IMR-90 (cell line): ENCODE data around the gene TBC1D4. TPM values are rescaled to one million over a fixed set of nuclear protein-coding genes. Genes with fewer than 3 reads are reported as not detected.

Experiments used
- ATAC-seq: fragments of 200-7000 bp; cut with Tn5 transposase; 2 replicates; pipeline ENCODE4 v1.9.1; 2020; ENCODE audit warnings: low read depth, mild to moderate bottlenecking, moderate library complexity
- BruUV-seq: library from RNA; stranded (reverse); fragments of 400-500 nt; replicated peaks from 2 replicates; lab custom pipeline; 2021; lab: Mats Ljungman, UMichigan
- CTCF ChIA-PET: fragments of 300-600 bp; formaldehyde crosslinking; extraction: SDS; loops from one replicate; lab custom pipeline; 2021; ENCODE audit warnings: antibody characterized with exemption; lab: Yijun Ruan, JAX
- POLR2A ChIA-PET: fragments of 300-600 bp; sonication (Branson Sonifier 250); formaldehyde crosslinking; loops from one replicate; lab custom pipeline; 2022; ENCODE audit warnings: antibody characterized with exemption; ENCODE audit not compliant: unreplicated experiment; lab: Charles Lee
- DNase-seq: peaks from one replicate; pipeline ENCODE4 v3.0.0; 2013
- H2AFZ ChIP-seq: replicated peaks from 2 replicates; pipeline ENCODE3; 2013; ENCODE audit warnings: low read length, mild to moderate bottlenecking; ENCODE audit not compliant: poor library complexity
- H2AK5ac ChIP-seq: 2 replicates; pipeline ENCODE4 v1.6.1; 2013; ENCODE audit warnings: low read depth, low read length, inconsistent platforms
- H2AK9ac ChIP-seq: replicated peaks from 2 replicates; pipeline ENCODE3; 2013; ENCODE audit warnings: mild to moderate bottlenecking, low read depth, low read length, moderate library complexity; ENCODE audit not compliant: poor library complexity
- H2BK120ac ChIP-seq: 2 replicates; pipeline ENCODE4 v1.6.1; 2013; ENCODE audit warnings: low read depth, low read length, inconsistent platforms
- H2BK15ac ChIP-seq: 3 replicates; pipeline ENCODE4 v1.6.1; 2013; ENCODE audit warnings: low read depth, low read length, inconsistent platforms
- H2BK20ac ChIP-seq: 2 replicates; pipeline ENCODE4 v1.6.1; 2013; ENCODE audit warnings: low read depth, mild to moderate bottlenecking, inconsistent platforms, low read length, moderate library complexity
- H2BK5ac ChIP-seq: 2 replicates; pipeline ENCODE4 v1.6.1; 2013; ENCODE audit warnings: mild to moderate bottlenecking, low read depth, low read length, inconsistent platforms; ENCODE audit not compliant: poor library complexity, severe bottlenecking
- H3K14ac ChIP-seq: replicated peaks from 2 replicates; pipeline ENCODE4 v1.6.1; 2013; ENCODE audit warnings: low read depth, low read length, inconsistent platforms
- H3K18ac ChIP-seq: 2 replicates; pipeline ENCODE4 v1.6.1; 2013; ENCODE audit warnings: low read depth, low read length, control low read depth
- H3K23ac ChIP-seq: 2 replicates; pipeline ENCODE4 v1.6.1; 2013; ENCODE audit warnings: low read depth, low read length, inconsistent platforms
- H3K27ac ChIP-seq: 2 replicates; pipeline ENCODE4 v1.5.1; 2013; ENCODE audit warnings: mild to moderate bottlenecking, control low read depth, low read length; ENCODE audit not compliant: insufficient read depth
- H3K27me3 ChIP-seq: 2 replicates; pipeline ENCODE4 v1.6.1; 2013; ENCODE audit warnings: low read length; ENCODE audit not compliant: control insufficient read depth, insufficient read depth
- H3K36me3 ChIP-seq: 2 replicates; pipeline ENCODE4 v1.6.1; 2013; ENCODE audit warnings: low read length, mixed read lengths; ENCODE audit not compliant: control insufficient read depth, insufficient read depth
- H3K4ac ChIP-seq: 2 replicates; pipeline ENCODE4 v1.6.1; 2013; ENCODE audit warnings: low read depth, low read length, inconsistent platforms
- H3K4me1 ChIP-seq: 2 replicates; pipeline ENCODE4 v1.6.1; 2013; ENCODE audit warnings: low read length, mixed read lengths; ENCODE audit not compliant: control insufficient read depth, insufficient read depth
- H3K4me2 ChIP-seq: 2 replicates; pipeline ENCODE4 v1.6.1; 2013; ENCODE audit warnings: low read depth, mild to moderate bottlenecking, control low read depth, low read length, moderate library complexity
- H3K4me3 ChIP-seq: 2 replicates; pipeline ENCODE4 v1.5.1; 2013; ENCODE audit warnings: low read depth, mild to moderate bottlenecking, control low read depth, low read length, moderate library complexity; ENCODE audit not compliant: insufficient read depth
- H3K56ac ChIP-seq: 2 replicates; pipeline ENCODE4 v1.6.1; 2013; ENCODE audit warnings: low read length, inconsistent platforms; ENCODE audit not compliant: insufficient read depth; ENCODE audit errors: extremely low read depth
- H3K79me1 ChIP-seq, 2 experiments: 2 replicates each; pipeline ENCODE4 v1.6.1; 2013; ENCODE audit warnings: low read length in 2 of 2, inconsistent platforms in 1 of 2, low read depth in 1 of 2
- H3K9ac ChIP-seq: 2 replicates; pipeline ENCODE4 v1.6.1; 2013; ENCODE audit warnings: low read depth, low read length, control low read depth
- H3K9me1 ChIP-seq: 2 replicates; pipeline ENCODE4 v1.6.1; 2013; ENCODE audit warnings: low read length, inconsistent platforms; ENCODE audit not compliant: insufficient read depth
- H3K9me3 ChIP-seq: 2 replicates; pipeline ENCODE4 v1.6.1; 2013; ENCODE audit warnings: low read length; ENCODE audit not compliant: control insufficient read depth, insufficient read depth
- H4K20me1 ChIP-seq: 2 replicates; pipeline ENCODE4 v1.6.1; 2013; ENCODE audit warnings: low read length, inconsistent platforms; ENCODE audit not compliant: insufficient read depth
- H4K5ac ChIP-seq: 2 replicates; pipeline ENCODE4 v1.6.1; 2013; ENCODE audit warnings: mild to moderate bottlenecking, low read depth, low read length, control low read depth
- H4K8ac ChIP-seq, 2 experiments: 2 replicates each; pipeline ENCODE4 v1.6.1; 2013; ENCODE audit warnings: low read depth in 2 of 2, low read length in 2 of 2, control low read depth in 1 of 2, inconsistent platforms in 1 of 2
- H4K91ac ChIP-seq: 2 replicates; pipeline ENCODE4 v1.6.1; 2013; ENCODE audit warnings: low read depth, low read length, inconsistent platforms; ENCODE audit not compliant: insufficient read depth
- CEBPB ChIP-seq: IDR thresholded peaks from 2 replicates; pipeline ENCODE4 v1.6.1; 2012; ENCODE audit warnings: low read depth, low read length, improper control_type of control experiment
- RFX5 ChIP-seq: IDR thresholded peaks from 2 replicates; pipeline ENCODE4 v1.8.0; 2012; ENCODE audit warnings: low read depth, mild to moderate bottlenecking, low read length, moderate library complexity
- WGBS, 2 experiments: methylation state at CpG; one replicate each; pipeline versions ENCODE4 v1.1.5 to v1.1.7; 2013; ENCODE audit warnings: missing lambda C conversion rate in 2 of 2; ENCODE audit not compliant: insufficient read length in 1 of 2; ENCODE audit errors: extremely low coverage in 2 of 2; 5-methylcytosine and 5-hydroxymethylcytosine counted together
- dilution Hi-C: fragments of 300-500 bp; cut with HindIII; formaldehyde crosslinking; loops from one replicate; pipeline ENCODE4 v1.14.3; 2018; ENCODE audit warnings: low sequenced_read_pairs; ENCODE audit not compliant: unreplicated experiment
- in situ Hi-C: fragments of 300-500 bp; cut with MboI; formaldehyde crosslinking; loops from 3 replicates; pipeline ENCODE4 v1.14.3; 2019; ENCODE audit warnings: low sequenced_read_pairs, inconsistent platforms, mixed read lengths
- intact Hi-C: fragments of 100-400 bp; cut with micrococcal nuclease; formaldehyde crosslinking; loops from 2 replicates; pipeline ENCODE4 v1.10.0; 2022
- polyA plus RNA-seq, 3 experiments: library from polyadenylated mRNA; depleted of rRNA; stranded (reverse); fragments of >200 nt; gene quantifications; 2 replicates each; pipeline ENCODE4 v1.2.3, GENCODE V29; 2012; ENCODE audit warnings: low replicate concordance in 1 of 3
- total RNA-seq: library from RNA; depleted of rRNA; stranded (reverse); fragments of >200 nt; gene quantifications from 2 replicates; pipeline ENCODE4 v1.2.3, GENCODE V29; 2012

Gene TBC1D4
- total and polyA plus RNA-seq, 2 of the 4 experiments (the other 2 are of a cell fraction), result 7.5 to 22.8 TPM

DNA sequence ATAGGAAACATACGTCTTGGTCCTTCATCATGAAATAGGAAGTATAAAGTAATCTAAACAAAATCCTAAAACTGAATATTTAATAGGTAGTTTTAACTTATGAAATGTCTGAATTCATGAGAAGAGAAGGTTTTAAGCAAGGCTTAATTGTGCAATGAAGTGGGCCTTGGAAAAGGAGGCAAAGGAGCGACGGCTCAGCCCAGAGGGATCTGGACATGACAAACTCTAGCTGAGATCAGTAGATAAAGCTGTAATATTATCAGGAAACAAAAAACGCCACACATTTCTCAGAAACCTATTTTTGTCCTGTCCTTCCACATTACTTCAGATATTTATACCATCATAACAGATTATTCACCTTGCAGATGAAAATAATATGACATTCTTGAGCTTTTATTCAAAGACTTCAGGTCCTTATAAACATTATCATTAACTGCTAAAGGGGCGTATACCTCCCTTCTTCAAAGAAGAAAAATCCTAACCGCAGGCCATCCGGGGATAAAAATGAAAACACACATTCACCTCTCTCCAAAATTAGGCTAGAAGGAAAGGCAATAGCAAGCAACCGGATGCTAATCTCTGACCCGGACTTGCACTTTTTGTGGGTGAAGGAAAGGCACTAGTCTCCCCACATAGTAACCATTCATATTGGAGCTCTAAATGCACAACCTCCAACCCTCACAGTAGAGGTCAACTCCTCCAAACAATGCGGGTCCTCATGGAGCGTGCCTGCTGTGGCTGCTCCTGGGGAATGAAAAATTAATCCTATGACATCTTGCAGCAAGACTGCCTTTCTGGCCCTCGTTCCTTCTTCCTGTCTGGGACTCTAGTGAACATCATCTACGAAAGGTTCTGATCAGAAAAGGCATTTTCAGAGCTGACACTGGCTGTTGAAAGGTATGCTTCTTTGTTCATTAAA, 108.8 kb downstream of the TBC1D4 start:
- no peak overlapping the region for H4K5ac ChIP-seq
- intact Hi-C loops, result loop anchor here (1.0 to 10.0 kb wide), 3 partner anchors 72 to 176 kb away; partner anchors contain the start of genes TBC1D4 and UCHL3
- H2BK5ac ChIP-seq, result no peak overlapping the region
- H3K9me1 ChIP-seq, result peaks cover 4% of the 10 kb centered on the region
- no peaks in the 10 kb centered on the region for H3K9me3 ChIP-seq
- dilution Hi-C loops, result no loop called here
- H3K4me3 ChIP-seq, result no peak overlapping the region
- no peak overlapping the region for H4K91ac ChIP-seq
- peaks cover 0 to 6% of the 10 kb centered on the region in 2 experiments; a peak in 2 of 4 replicates for H3K79me1 ChIP-seq
- no peak overlapping the region for H3K14ac ChIP-seq
- no peaks in the 10 kb centered on the region for H3K36me3 ChIP-seq
- ATAC-seq (no peak), DNase-seq (no peak)
- no peak overlapping the region for H2AK9ac ChIP-seq
- no peak overlapping the region for H3K18ac ChIP-seq
- H2BK20ac ChIP-seq, result no peak overlapping the region
- ChIA-PET POLR2A (no interaction called here), CTCF (interaction anchor here (0.6 to 2.8 kb wide), 8 partner anchors 14 to 434 kb away, joined by 3 to 9 read pairs (median 4); partner anchors contain the start of gene TBC1D4)
- in situ Hi-C loops, result loop anchor here (10.0 kb wide), 1 partner anchor 172 kb away; the partner anchor contains the start of gene UCHL3
- H4K20me1 ChIP-seq, result no peaks in the 10 kb centered on the region
- no peak overlapping the region for H2BK120ac ChIP-seq
- no peak overlapping the region for H3K27ac ChIP-seq
- H2BK15ac ChIP-seq, result no peak overlapping the region
- H3K27me3 ChIP-seq, result no peaks in the 10 kb centered on the region
- H3K4ac ChIP-seq, result no peak overlapping the region
- H3K4me2 ChIP-seq, result no peak overlapping the region
- BruUV-seq, result no TSS peak
- no peak overlapping the region for H3K56ac ChIP-seq
- H3K9ac ChIP-seq, result no peak overlapping the region
- TF ChIP-seq CEBPB (0 out of 2 replicates have a peak, but pooled peaks have one; percentile 15), RFX5 (no peak)
- H3K4me1 ChIP-seq, result no peaks in the 10 kb centered on the region; the same call in 1 of the 2 replicates
- peak overlapping the region; percentile 2 for H2AFZ ChIP-seq
- 0 out of 2 replicates have a peak overlapping the region, but pooled peaks have one; percentile 4 for H2AK5ac ChIP-seq
- no peak overlapping the region for H3K23ac ChIP-seq
- no peak overlapping the region for H4K8ac ChIP-seq
- WGBS, 2 experiments, result 60% methylated on average over 2 of the region's 13 CpGs; no CpG with 5 or more reads in 1 of the 2 experiments
